HG02938 (cell line): ENCODE data around the gene CYRIA.

Experiments
- ATAC-seq: cut with Tn5 transposase; IDR thresholded peaks from one replicate; pipeline ENCODE4 v1.9.1; 2021; ENCODE audit warnings: mild to moderate bottlenecking, moderate library complexity; ENCODE audit not compliant: unreplicated experiment

CYRIA gene

GRCh38 chr2:16671760-16672159 lies 6.1 kb upstream of the CYRIA start:
- no peak for ATAC-seq

- ATAC-seq, result no peak
Observed at GRCh38 chr2:16669388-16669787, 3.8 kb upstream of the CYRIA start.

GRCh38 chr2:16666449-16666801 lies 791 bp upstream of the CYRIA start:
- ATAC-seq, result peak; percentile 6

GRCh38 chr2:16664809-16665747 lies 556 bp downstream of the CYRIA start:
- ATAC-seq, result peak; percentile 11

- ATAC-seq, result peak; percentile 37
Observed at GRCh38 chr2:16664052-16664731, 1.4 kb downstream of the CYRIA start.

- ATAC-seq, result no peak
Observed at GRCh38 chr2:16663121-16663905, 2.3 kb downstream of the CYRIA start.

GRCh38 chr2:16661936-16662839 lies 3.4 kb downstream of the CYRIA start:
- no peak for ATAC-seq

- no peak for ATAC-seq
Observed at GRCh38 chr2:16661526-16661925, 4.1 kb downstream of the CYRIA start.

GRCh38 chr2:16660556-16660955 lies 5.1 kb downstream of the CYRIA start:
- no peak for ATAC-seq

GRCh38 chr2:16660114-16660513 lies 5.5 kb downstream of the CYRIA start:
- no peak for ATAC-seq

GRCh38 chr2:16658076-16658739 lies 7.4 kb downstream of the CYRIA start:
- ATAC-seq, result no peak

- ATAC-seq, result no peak
Observed at GRCh38 chr2:16657671-16658070, 8.0 kb downstream of the CYRIA start.

- ATAC-seq, result peak; percentile 66
Observed at GRCh38 chr2:16656784-16657391, 8.7 kb downstream of the CYRIA start.

GRCh38 chr2:16655905-16656642 lies 9.6 kb downstream of the CYRIA start:
- no peak for ATAC-seq

GRCh38 chr2:16655445-16655837 lies 10.2 kb downstream of the CYRIA start:
- no peak for ATAC-seq

GRCh38 chr2:16654833-16655444 lies 10.7 kb downstream of the CYRIA start:
- ATAC-seq, result peak; percentile 21

GRCh38 chr2:16653799-16654198 lies 11.8 kb downstream of the CYRIA start:
- peak; percentile 58 for ATAC-seq

- ATAC-seq, result no peak
Observed at GRCh38 chr2:16653083-16653375, 12.6 kb downstream of the CYRIA start.
